IMR-90 (cell line): ENCODE results near the gene PLCB4. TPM values are rescaled to one million over a fixed set of nuclear protein-coding genes. Genes with fewer than 3 reads are reported as not detected.

Experiments
- ATAC-seq: fragments of 200-7000 bp; cut with Tn5 transposase; 2 replicates; pipeline ENCODE4 v1.9.1; 2020; ENCODE audit warnings: low read depth, mild to moderate bottlenecking, moderate library complexity
- BruUV-seq: library from RNA; stranded (reverse); fragments of 400-500 nt; replicated peaks from 2 replicates; lab custom pipeline; 2021; lab: Mats Ljungman, UMichigan
- CTCF ChIA-PET: fragments of 300-600 bp; formaldehyde crosslinking; extraction: SDS; loops from one replicate; lab custom pipeline; 2021; ENCODE audit warnings: antibody characterized with exemption; lab: Yijun Ruan, JAX
- POLR2A ChIA-PET: fragments of 300-600 bp; sonication (Branson Sonifier 250); formaldehyde crosslinking; loops from one replicate; lab custom pipeline; 2022; ENCODE audit warnings: antibody characterized with exemption; ENCODE audit not compliant: unreplicated experiment; lab: Charles Lee
- DNase-seq: peaks from one replicate; pipeline ENCODE4 v3.0.0; 2013
- H2AFZ ChIP-seq: replicated peaks from 2 replicates; pipeline ENCODE3; 2013; ENCODE audit warnings: low read length, mild to moderate bottlenecking; ENCODE audit not compliant: poor library complexity
- H2AK5ac ChIP-seq: 2 replicates; pipeline ENCODE4 v1.6.1; 2013; ENCODE audit warnings: low read depth, low read length, inconsistent platforms
- H2AK9ac ChIP-seq: replicated peaks from 2 replicates; pipeline ENCODE3; 2013; ENCODE audit warnings: mild to moderate bottlenecking, low read depth, low read length, moderate library complexity; ENCODE audit not compliant: poor library complexity
- H2BK120ac ChIP-seq: 2 replicates; pipeline ENCODE4 v1.6.1; 2013; ENCODE audit warnings: low read depth, low read length, inconsistent platforms
- H2BK15ac ChIP-seq: 3 replicates; pipeline ENCODE4 v1.6.1; 2013; ENCODE audit warnings: low read depth, low read length, inconsistent platforms
- H2BK20ac ChIP-seq: 2 replicates; pipeline ENCODE4 v1.6.1; 2013; ENCODE audit warnings: low read depth, mild to moderate bottlenecking, inconsistent platforms, low read length, moderate library complexity
- H2BK5ac ChIP-seq: 2 replicates; pipeline ENCODE4 v1.6.1; 2013; ENCODE audit warnings: mild to moderate bottlenecking, low read depth, low read length, inconsistent platforms; ENCODE audit not compliant: poor library complexity, severe bottlenecking
- H3K14ac ChIP-seq: replicated peaks from 2 replicates; pipeline ENCODE4 v1.6.1; 2013; ENCODE audit warnings: low read depth, low read length, inconsistent platforms
- H3K18ac ChIP-seq: 2 replicates; pipeline ENCODE4 v1.6.1; 2013; ENCODE audit warnings: low read depth, low read length, control low read depth
- H3K23ac ChIP-seq: 2 replicates; pipeline ENCODE4 v1.6.1; 2013; ENCODE audit warnings: low read depth, low read length, inconsistent platforms
- H3K27ac ChIP-seq: 2 replicates; pipeline ENCODE4 v1.5.1; 2013; ENCODE audit warnings: mild to moderate bottlenecking, control low read depth, low read length; ENCODE audit not compliant: insufficient read depth
- H3K27me3 ChIP-seq: 2 replicates; pipeline ENCODE4 v1.6.1; 2013; ENCODE audit warnings: low read length; ENCODE audit not compliant: control insufficient read depth, insufficient read depth
- H3K36me3 ChIP-seq: 2 replicates; pipeline ENCODE4 v1.6.1; 2013; ENCODE audit warnings: low read length, mixed read lengths; ENCODE audit not compliant: control insufficient read depth, insufficient read depth
- H3K4ac ChIP-seq: 2 replicates; pipeline ENCODE4 v1.6.1; 2013; ENCODE audit warnings: low read depth, low read length, inconsistent platforms
- H3K4me1 ChIP-seq: 2 replicates; pipeline ENCODE4 v1.6.1; 2013; ENCODE audit warnings: low read length, mixed read lengths; ENCODE audit not compliant: control insufficient read depth, insufficient read depth
- H3K4me2 ChIP-seq: 2 replicates; pipeline ENCODE4 v1.6.1; 2013; ENCODE audit warnings: low read depth, mild to moderate bottlenecking, control low read depth, low read length, moderate library complexity
- H3K4me3 ChIP-seq: 2 replicates; pipeline ENCODE4 v1.5.1; 2013; ENCODE audit warnings: low read depth, mild to moderate bottlenecking, control low read depth, low read length, moderate library complexity; ENCODE audit not compliant: insufficient read depth
- H3K56ac ChIP-seq: 2 replicates; pipeline ENCODE4 v1.6.1; 2013; ENCODE audit warnings: low read length, inconsistent platforms; ENCODE audit not compliant: insufficient read depth; ENCODE audit errors: extremely low read depth
- H3K79me1 ChIP-seq, 2 experiments: 2 replicates each; pipeline ENCODE4 v1.6.1; 2013; ENCODE audit warnings: low read length in 2 of 2, inconsistent platforms in 1 of 2, low read depth in 1 of 2
- H3K9ac ChIP-seq: 2 replicates; pipeline ENCODE4 v1.6.1; 2013; ENCODE audit warnings: low read depth, low read length, control low read depth
- H3K9me1 ChIP-seq: 2 replicates; pipeline ENCODE4 v1.6.1; 2013; ENCODE audit warnings: low read length, inconsistent platforms; ENCODE audit not compliant: insufficient read depth
- H3K9me3 ChIP-seq: 2 replicates; pipeline ENCODE4 v1.6.1; 2013; ENCODE audit warnings: low read length; ENCODE audit not compliant: control insufficient read depth, insufficient read depth
- H4K20me1 ChIP-seq: 2 replicates; pipeline ENCODE4 v1.6.1; 2013; ENCODE audit warnings: low read length, inconsistent platforms; ENCODE audit not compliant: insufficient read depth
- H4K5ac ChIP-seq: 2 replicates; pipeline ENCODE4 v1.6.1; 2013; ENCODE audit warnings: mild to moderate bottlenecking, low read depth, low read length, control low read depth
- H4K8ac ChIP-seq, 2 experiments: 2 replicates each; pipeline ENCODE4 v1.6.1; 2013; ENCODE audit warnings: low read depth in 2 of 2, low read length in 2 of 2, control low read depth in 1 of 2, inconsistent platforms in 1 of 2
- H4K91ac ChIP-seq: 2 replicates; pipeline ENCODE4 v1.6.1; 2013; ENCODE audit warnings: low read depth, low read length, inconsistent platforms; ENCODE audit not compliant: insufficient read depth
- CTCF ChIP-seq: conservative IDR thresholded peaks from 2 replicates; pipeline ENCODE4 v1.5.1; 2012; ENCODE audit warnings: mild to moderate bottlenecking, low read depth, low read length, improper control_type of control experiment
- FOS ChIP-seq: fragments of 150-350 bp; IDR thresholded peaks from 2 replicates; pipeline ENCODE4 v1.6.1; 2016; ENCODE audit warnings: low read depth, low read length
- MXI1 ChIP-seq: IDR thresholded peaks from 2 replicates; pipeline ENCODE4 v1.6.1; 2012; ENCODE audit warnings: low read depth, mild to moderate bottlenecking, low read length, moderate library complexity, borderline replicate concordance
- POLR2A ChIP-seq: IDR thresholded peaks from 2 replicates; pipeline ENCODE4 v1.6.1; 2012; ENCODE audit warnings: mild to moderate bottlenecking, low read depth, low read length
- RCOR1 ChIP-seq: IDR thresholded peaks from 2 replicates; pipeline ENCODE4 v1.6.1; 2012; ENCODE audit warnings: mild to moderate bottlenecking, low read length, improper control_type of control experiment; ENCODE audit not compliant: insufficient replicate concordance
- USF2 ChIP-seq: fragments of 150-350 bp; IDR thresholded peaks from 2 replicates; pipeline ENCODE4 v1.6.1; 2017; ENCODE audit warnings: mild to moderate bottlenecking, antibody characterized with exemption, low read length, low read depth
- WGBS, 2 experiments: methylation state at CpG; one replicate each; pipeline versions ENCODE4 v1.1.5 to v1.1.7; 2013; ENCODE audit warnings: missing lambda C conversion rate in 2 of 2; ENCODE audit not compliant: insufficient read length in 1 of 2; ENCODE audit errors: extremely low coverage in 2 of 2; 5-methylcytosine and 5-hydroxymethylcytosine counted together
- dilution Hi-C: fragments of 300-500 bp; cut with HindIII; formaldehyde crosslinking; loops from one replicate; pipeline ENCODE4 v1.14.3; 2018; ENCODE audit warnings: low sequenced_read_pairs; ENCODE audit not compliant: unreplicated experiment
- in situ Hi-C: fragments of 300-500 bp; cut with MboI; formaldehyde crosslinking; loops from 3 replicates; pipeline ENCODE4 v1.14.3; 2019; ENCODE audit warnings: low sequenced_read_pairs, inconsistent platforms, mixed read lengths
- intact Hi-C: fragments of 100-400 bp; cut with micrococcal nuclease; formaldehyde crosslinking; loops from 2 replicates; pipeline ENCODE4 v1.10.0; 2022
- polyA plus RNA-seq, 3 experiments: library from polyadenylated mRNA; depleted of rRNA; stranded (reverse); fragments of >200 nt; gene quantifications; 2 replicates each; pipeline ENCODE4 v1.2.3, GENCODE V29; 2012; ENCODE audit warnings: low replicate concordance in 1 of 3
- total RNA-seq: library from RNA; depleted of rRNA; stranded (reverse); fragments of >200 nt; gene quantifications from 2 replicates; pipeline ENCODE4 v1.2.3, GENCODE V29; 2012

Gene PLCB4
- total and polyA plus RNA-seq, 2 of the 4 experiments (the other 2 are of a cell fraction): 12.5 to 24.0 TPM

GRCh38 chr20:9163995-9164394 lies 95.1 kb downstream of the PLCB4 start:
- Histone ChIP-seq H4K20me1 (peaks cover 20% of the 10 kb centered on the region; the same call in 1 of the 2 replicates), H2AK9ac (no peak overlapping the region), H3K14ac (no peak overlapping the region), H2BK15ac (no peak overlapping the region), H3K9me1 (peaks cover 9% of the 10 kb centered on the region), H3K27me3 (no peaks in the 10 kb centered on the region), H2AFZ (no peak overlapping the region), H3K27ac (no peak overlapping the region), H3K4me3 (no peak overlapping the region), H3K4ac (no peak overlapping the region), H2BK20ac (no peak overlapping the region), H4K8ac (no peak overlapping the region), H2BK120ac (no peak overlapping the region), H3K4me1 (peaks cover 4% of the 10 kb centered on the region), H3K36me3 (no peaks in the 10 kb centered on the region), H3K56ac (no peak overlapping the region), H3K9me3 (no peaks in the 10 kb centered on the region), H3K9ac (no peak overlapping the region), H2BK5ac (no peak overlapping the region), H3K18ac (no peak overlapping the region), H3K4me2 (no peak overlapping the region), H2AK5ac (no peak overlapping the region), H3K79me1 (peaks cover 12 to 43% of the 10 kb centered on the region in 2 experiments), H4K5ac (no peak overlapping the region), H3K23ac (no peak overlapping the region), H4K91ac (no peak overlapping the region)
- in situ Hi-C loops (no loop called here), dilution Hi-C loops (no loop called here), intact Hi-C loops (loop anchor here (10.0 kb wide), 1 partner anchor 369 kb away; no protein-coding TSS in a partner anchor)
- no TSS peak for BruUV-seq
- ATAC-seq: no peak
- ChIA-PET POLR2A (no interaction called here), CTCF (no interaction called here)
- TF ChIP-seq FOS (no peak), RCOR1 (no peak), USF2 (no peak), MXI1 (no peak), CTCF (no peak), POLR2A (no peak)
- no CpG with 5 or more reads among the region's 1 CpG for WGBS, 2 experiments
- DNase-seq: no peak
